Lower leg skin (tissue), 3 donors: ENCODE results near the gene COL13A1.

Experiments used
- POLR2A ChIP-seq, 2 donors: fragments of 450-650 bp; IDR thresholded peaks; one replicate each; pipeline ENCODE4 v1.6.1; 2016 to 2017; ENCODE audit warnings: antibody characterized with exemption in 2 of 2, mild to moderate bottlenecking in 1 of 2, moderate library complexity in 1 of 2
- TF ChIP-seq, protein P1 (sequence below), 3 donors: fragments of 450-650 bp; IDR thresholded peaks; one replicate each; pipeline ENCODE4 v1.5.1; 2016; ENCODE audit warnings: antibody characterized with exemption in 3 of 3, mild to moderate bottlenecking in 3 of 3, moderate library complexity in 2 of 3

DNA sequence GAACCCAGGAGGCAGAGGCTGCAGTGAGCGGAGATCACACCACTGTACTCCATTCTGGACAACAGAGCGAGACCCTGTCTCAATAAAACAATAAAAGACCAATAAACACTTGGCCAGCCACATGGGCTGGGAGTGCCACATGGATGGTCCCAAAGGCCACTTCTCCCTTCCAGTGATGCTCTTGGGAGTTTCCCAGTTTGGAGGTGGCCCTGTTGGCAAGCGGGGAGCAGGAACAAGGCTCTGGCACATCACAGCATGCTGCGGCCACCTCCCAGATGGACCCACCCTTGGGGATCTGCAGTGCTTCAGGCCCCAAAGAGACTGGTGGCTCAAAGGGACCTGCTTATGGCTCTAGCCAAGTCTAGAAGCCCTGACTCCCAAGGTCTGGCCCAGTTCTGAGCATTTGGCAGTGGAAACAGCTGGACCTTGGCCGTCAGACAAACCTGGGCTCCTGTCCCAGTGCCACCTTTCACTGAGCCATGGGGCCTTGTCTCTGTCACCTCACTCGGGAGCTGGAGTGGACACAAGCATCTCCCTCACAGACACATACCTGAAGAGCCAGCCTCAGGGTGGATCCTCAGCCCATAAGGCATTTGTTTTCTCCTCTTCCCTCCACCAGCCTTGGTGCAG, 91.7 kb downstream of the COL13A1 start:
- no peak for TF ChIP-seq POLR2A (IDR thresholded peaks at IDR 0.05)
- TF ChIP-seq, protein P1, sequence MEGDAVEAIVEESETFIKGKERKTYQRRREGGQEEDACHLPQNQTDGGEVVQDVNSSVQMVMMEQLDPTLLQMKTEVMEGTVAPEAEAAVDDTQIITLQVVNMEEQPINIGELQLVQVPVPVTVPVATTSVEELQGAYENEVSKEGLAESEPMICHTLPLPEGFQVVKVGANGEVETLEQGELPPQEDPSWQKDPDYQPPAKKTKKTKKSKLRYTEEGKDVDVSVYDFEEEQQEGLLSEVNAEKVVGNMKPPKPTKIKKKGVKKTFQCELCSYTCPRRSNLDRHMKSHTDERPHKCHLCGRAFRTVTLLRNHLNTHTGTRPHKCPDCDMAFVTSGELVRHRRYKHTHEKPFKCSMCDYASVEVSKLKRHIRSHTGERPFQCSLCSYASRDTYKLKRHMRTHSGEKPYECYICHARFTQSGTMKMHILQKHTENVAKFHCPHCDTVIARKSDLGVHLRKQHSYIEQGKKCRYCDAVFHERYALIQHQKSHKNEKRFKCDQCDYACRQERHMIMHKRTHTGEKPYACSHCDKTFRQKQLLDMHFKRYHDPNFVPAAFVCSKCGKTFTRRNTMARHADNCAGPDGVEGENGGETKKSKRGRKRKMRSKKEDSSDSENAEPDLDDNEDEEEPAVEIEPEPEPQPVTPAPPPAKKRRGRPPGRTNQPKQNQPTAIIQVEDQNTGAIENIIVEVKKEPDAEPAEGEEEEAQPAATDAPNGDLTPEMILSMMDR (IDR thresholded peaks at IDR 0.05) = no peak
